Keratinocyte (primary cell): Measurements from ENCODE around the gene CASTOR1. TPM values are rescaled to one million over a fixed set of nuclear protein-coding genes. Genes with fewer than 3 reads are reported as not detected.

Experiments used
- DNase-seq: peaks from one replicate; pipeline ENCODE4 v3.0.0-alpha.2; 2011; ENCODE audit warnings: low read depth, missing footprints, low spot score
- FAIRE-seq: peaks from 2 replicates; lab custom pipeline; 2011; peaks lifted over from hg19 to GRCh38; lab: Jason Lieb, UNC
- H2AFZ ChIP-seq: 2 replicates; pipeline ENCODE4 v1.6.0; 2012; ENCODE audit warnings: low read length, control low read depth, inconsistent platforms; ENCODE audit not compliant: control insufficient read depth
- H3K27ac ChIP-seq: 2 replicates; pipeline ENCODE4 v1.5.1; 2011; ENCODE audit warnings: low read length; ENCODE audit not compliant: control insufficient read depth, insufficient read depth
- H3K27me3 ChIP-seq: 3 replicates; pipeline ENCODE4 v1.6.0; 2011; ENCODE audit warnings: low read length; ENCODE audit not compliant: control insufficient read depth, insufficient read depth; ENCODE audit errors: extremely low read depth
- H3K36me3 ChIP-seq, 2 experiments: 2 replicates in 1 of 2; 3 replicates in 1 of 2; pipeline ENCODE4 v1.5.1; 2011; ENCODE audit warnings: low read length in 2 of 2, mild to moderate bottlenecking in 1 of 2; ENCODE audit not compliant: control insufficient read depth in 2 of 2, insufficient read depth in 2 of 2; ENCODE audit errors: extremely low read depth in 1 of 2
- H3K4me1 ChIP-seq: 3 replicates; pipeline ENCODE4 v1.5.1; 2011; ENCODE audit warnings: low read length; ENCODE audit not compliant: control insufficient read depth, insufficient read depth; ENCODE audit errors: extremely low read depth
- H3K4me2 ChIP-seq: 3 replicates; pipeline ENCODE4 v1.6.0; 2011; ENCODE audit warnings: low read depth, low read length; ENCODE audit not compliant: control insufficient read depth, insufficient read depth; ENCODE audit errors: extremely low read depth
- H3K4me3 ChIP-seq, 3 experiments: fragments of 200-600 bp in 1 of 3; sonication (generic) in 1 of 3; 2 replicates in 2 of 3; 3 replicates in 1 of 3; pipeline ENCODE4 v1.5.1; 2011 to 2016; ENCODE audit warnings: low read length in 3 of 3, mild to moderate bottlenecking in 3 of 3, control low read depth in 2 of 3, inconsistent platforms in 1 of 3, low read depth in 1 of 3, mixed read lengths in 1 of 3, mixed run types in 1 of 3, moderate library complexity in 1 of 3; ENCODE audit not compliant: control insufficient read depth in 2 of 3, insufficient read depth in 2 of 3; ENCODE audit errors: extremely low read depth in 1 of 3
- H3K79me2 ChIP-seq: 2 replicates; pipeline ENCODE4 v1.6.0; 2012; ENCODE audit warnings: low read length; ENCODE audit not compliant: control insufficient read depth, insufficient read depth
- H3K9ac ChIP-seq: 3 replicates; pipeline ENCODE4 v1.6.0; 2011; ENCODE audit warnings: low read length; ENCODE audit not compliant: control insufficient read depth, insufficient read depth; ENCODE audit errors: extremely low read depth
- H3K9me1 ChIP-seq: 3 replicates; pipeline ENCODE4 v1.6.0; 2011; ENCODE audit warnings: low read length; ENCODE audit not compliant: control insufficient read depth, insufficient read depth; ENCODE audit errors: extremely low read depth
- H3K9me3 ChIP-seq: 2 replicates; pipeline ENCODE4 v1.5.1; 2012; ENCODE audit warnings: low read depth, low read length; ENCODE audit not compliant: control insufficient read depth
- H4K20me1 ChIP-seq: 3 replicates; pipeline ENCODE4 v1.6.0; 2011; ENCODE audit warnings: low read length; ENCODE audit not compliant: control insufficient read depth, insufficient read depth; ENCODE audit errors: extremely low read depth
- CTCF ChIP-seq, 3 experiments: IDR thresholded peaks in 1 of 3; conservative IDR thresholded peaks in 1 of 3; optimal IDR thresholded peaks in 1 of 3; 2 replicates in 2 of 3; 3 replicates in 1 of 3; pipeline versions ENCODE3 to v1.5.1; 2011; ENCODE audit warnings: low read length in 3 of 3, mild to moderate bottlenecking in 3 of 3, moderate library complexity in 2 of 3, control low read depth in 1 of 3, inconsistent platforms in 1 of 3; ENCODE audit not compliant: insufficient read depth in 2 of 3; ENCODE audit errors: extremely low read depth in 1 of 3
- EZH2 ChIP-seq: IDR thresholded peaks from one replicate; pipeline ENCODE4 v1.6.1; 2012; ENCODE audit warnings: inconsistent platforms, mild to moderate bottlenecking, low read length, moderate library complexity
- dilution Hi-C: fragments of 300-500 bp; cut with MboI; formaldehyde crosslinking; loops from one replicate; pipeline ENCODE4 v1.7.0; 2020; ENCODE audit warnings: low sequenced_read_pairs; ENCODE audit not compliant: extremely low pct_ligation_motif_present
- polyA plus RNA-seq, 5 experiments: library from polyadenylated mRNA; depleted of rRNA in 3 of 5; stranded (reverse) in 3 of 5; stranded (forward) in 1 of 5; unstranded in 1 of 5; fragments of >200 nt; gene quantifications; 1 replicate in 1 of 5; 2 replicates in 3 of 5; 3 replicates in 1 of 5; pipeline versions ENCODE4 v1.2.1 to v1.2.3, GENCODE V29; 2011 to 2012; ENCODE audit warnings: missing spikeins in 2 of 5, low read depth in 1 of 5, low replicate concordance in 1 of 5

CASTOR1 gene
- polyA plus RNA-seq, 1 donor (not counting 4 experiments of a cell fraction or from before 2014, with no cell fraction given) = 9.1 TPM

- H3K27ac ChIP-seq = peak overlapping the region; percentile 18
- TF ChIP-seq EZH2 (no peak), CTCF (optimal IDR thresholded peaks at IDR 0.05 in 1 of 3, IDR thresholded peaks at IDR 0.05 in 1 of 3, conservative IDR thresholded peaks at IDR 0.05 in 1 of 3; ENCODE audit: extremely low read depth in 1 of 3, insufficient read depth in 2 of 3, low read length in 3 of 3) (no peak)
- no peak overlapping the region for H3K9ac ChIP-seq
- peak overlapping the region; percentile 18 for H3K4me2 ChIP-seq
- no peak for FAIRE-seq
- peaks cover 51% of the 10 kb centered on the region for H3K4me1 ChIP-seq
- peaks cover 12 to 17% of the 10 kb centered on the region in 2 experiments for H3K36me3 ChIP-seq
- peaks cover 14% of the 10 kb centered on the region for H4K20me1 ChIP-seq
- peaks cover 58% of the 10 kb centered on the region for H3K79me2 ChIP-seq
- no peak overlapping the region for H2AFZ ChIP-seq
- no peak overlapping the region for H3K4me3 ChIP-seq
- dilution Hi-C loops = no loop called here
- peaks cover 6% of the 10 kb centered on the region for H3K9me1 ChIP-seq
- DNase-seq = no peak
- no peaks in the 10 kb centered on the region for H3K9me3 ChIP-seq
- no peaks in the 10 kb centered on the region for H3K27me3 ChIP-seq
These were observed 25.6 kb upstream of the CASTOR1 start for GRCh38 chr22:30314915-30315314.

GRCh38 chr22:30313527-30314363 is 24.4 kb upstream of the CASTOR1 start:
- TF ChIP-seq EZH2 = no peak
- no peak for TF ChIP-seq CTCF (optimal IDR thresholded peaks at IDR 0.05 in 1 of 3, IDR thresholded peaks at IDR 0.05 in 1 of 3, conservative IDR thresholded peaks at IDR 0.05 in 1 of 3; ENCODE audit: extremely low read depth in 1 of 3, insufficient read depth in 2 of 3, low read length in 3 of 3)
- no peak overlapping the region for H3K9ac ChIP-seq
- peaks cover 55% of the 10 kb centered on the region for H3K79me2 ChIP-seq
- no peak overlapping the region for H2AFZ ChIP-seq
- no peak overlapping the region for H3K27ac ChIP-seq
- dilution Hi-C loops = no loop called here
- peaks cover 12 to 13% of the 10 kb centered on the region in 2 experiments for H3K36me3 ChIP-seq
- peaks cover 63% of the 10 kb centered on the region for H3K4me1 ChIP-seq
- H3K4me3 ChIP-seq = no peak overlapping the region
- H4K20me1 ChIP-seq = peaks cover 14% of the 10 kb centered on the region
- H3K9me3 ChIP-seq = no peaks in the 10 kb centered on the region
- DNase-seq = no peak
- H3K9me1 ChIP-seq = peaks cover 9% of the 10 kb centered on the region
- H3K27me3 ChIP-seq = no peaks in the 10 kb centered on the region
- FAIRE-seq = no peak
- no peak overlapping the region for H3K4me2 ChIP-seq
